IPS DF 4.7 (cell line): Measurements from ENCODE around the gene EEF1AKMT4.

ENCODE experiments used
- DNase-seq: peaks from one replicate; pipeline ENCODE4 v3.0.0-alpha.2; 2013; ENCODE audit warnings: low spot score; ENCODE audit errors: extremely low read depth

EEF1AKMT4 gene

DNA sequence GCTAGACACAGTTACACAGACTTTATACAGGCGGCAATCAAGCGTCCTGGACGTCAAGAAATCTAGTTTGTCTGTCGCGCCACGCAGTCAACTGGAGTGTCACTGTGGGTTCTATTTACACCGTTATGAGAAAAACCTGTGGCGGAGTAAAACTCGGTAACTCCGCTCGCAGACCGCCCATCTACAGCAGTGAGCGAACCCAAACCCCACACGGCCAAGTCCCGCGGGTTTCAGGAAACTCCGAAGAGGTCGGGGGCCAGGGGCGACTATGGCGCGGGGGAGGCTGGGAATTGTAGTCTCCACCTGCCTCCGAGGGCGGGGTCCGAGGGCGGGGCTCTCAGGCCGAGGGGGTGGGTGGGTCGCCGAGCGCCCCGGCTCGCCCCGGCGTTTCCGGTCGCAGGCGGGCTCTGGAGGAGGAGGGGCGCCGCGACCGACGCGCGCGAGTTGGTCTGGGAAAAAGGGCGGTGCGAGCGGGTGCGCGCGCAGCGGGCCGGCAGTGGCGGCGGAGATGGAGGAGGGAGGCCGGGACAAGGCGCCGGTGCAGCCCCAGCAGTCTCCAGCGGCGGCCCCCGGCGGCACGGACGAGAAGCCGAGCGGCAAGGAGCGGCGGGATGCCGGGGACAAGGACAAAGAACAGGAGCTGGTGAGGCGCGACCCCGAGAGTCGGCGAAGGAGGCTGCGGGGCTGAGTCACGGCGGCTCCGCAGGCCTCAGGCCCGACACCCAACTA, 49.5 kb downstream of the EEF1AKMT4 start, which contains the start of gene PSMD2:
Gene PSMD2, plus strand, starts transcription at position 483 of the 729 bp plus-strand sequence. Its CDS starts 26 bp downstream, at position 509.
- peak; percentile 71 for DNase-seq

DNA sequence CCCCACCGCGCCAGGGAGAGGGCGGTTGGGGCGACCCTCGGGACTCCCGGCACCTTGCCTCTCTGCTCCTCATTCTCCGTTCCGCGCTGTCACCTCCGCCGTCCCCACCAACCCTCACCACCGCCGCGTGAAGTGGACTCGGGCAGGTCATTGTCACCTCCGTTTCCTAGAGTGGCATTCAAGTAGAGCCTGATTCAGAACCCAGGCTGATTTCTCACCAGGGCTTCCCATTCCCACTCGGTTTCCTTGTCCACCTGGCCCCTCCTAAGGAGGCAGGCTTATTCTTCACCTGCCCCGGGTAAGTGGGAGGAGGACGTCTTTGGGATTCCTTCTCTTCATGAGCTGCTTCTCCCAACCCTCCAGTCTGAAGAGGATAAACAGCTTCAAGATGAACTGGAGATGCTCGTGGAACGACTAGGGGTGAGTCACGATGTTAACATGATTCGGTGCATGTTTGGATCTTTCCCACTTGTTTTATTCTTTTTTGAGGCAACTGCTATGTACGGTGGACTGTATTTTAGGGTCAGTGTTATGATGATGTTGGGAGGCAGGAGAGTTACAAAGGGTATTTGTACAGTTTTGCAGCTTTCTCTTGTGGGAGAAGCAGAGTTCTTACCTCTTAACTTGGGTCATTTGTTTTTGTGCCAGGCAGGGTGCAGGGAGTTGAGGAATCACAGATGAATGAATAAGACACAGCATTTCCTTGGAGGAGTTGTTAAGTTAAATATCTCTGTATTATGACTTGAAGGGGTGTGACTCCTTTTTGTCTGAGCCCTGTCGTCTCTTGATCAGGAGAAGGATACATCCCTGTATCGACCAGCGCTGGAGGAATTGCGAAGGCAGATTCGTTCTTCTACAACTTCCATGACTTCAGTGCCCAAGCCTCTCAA, 50.3 kb downstream of the EEF1AKMT4 start:
- DNase-seq, result no peak

DNA sequence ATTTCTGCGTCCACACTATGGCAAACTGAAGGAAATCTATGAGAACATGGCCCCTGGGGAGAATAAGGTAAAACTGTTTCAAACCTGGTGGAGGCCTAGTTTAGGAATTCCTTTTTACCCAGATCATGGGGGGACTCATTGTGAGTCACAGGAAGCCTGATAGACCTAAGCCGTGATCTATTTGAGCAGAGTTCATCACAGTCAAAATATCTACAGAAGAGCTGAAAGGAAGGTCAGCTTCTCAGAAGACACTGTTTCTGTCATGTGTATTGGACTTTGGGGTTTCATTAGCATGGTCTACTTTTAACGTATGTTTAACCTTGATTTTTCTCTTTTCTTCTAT, 50.9 kb downstream of the EEF1AKMT4 start:
- DNase-seq, result no peak

DNA sequence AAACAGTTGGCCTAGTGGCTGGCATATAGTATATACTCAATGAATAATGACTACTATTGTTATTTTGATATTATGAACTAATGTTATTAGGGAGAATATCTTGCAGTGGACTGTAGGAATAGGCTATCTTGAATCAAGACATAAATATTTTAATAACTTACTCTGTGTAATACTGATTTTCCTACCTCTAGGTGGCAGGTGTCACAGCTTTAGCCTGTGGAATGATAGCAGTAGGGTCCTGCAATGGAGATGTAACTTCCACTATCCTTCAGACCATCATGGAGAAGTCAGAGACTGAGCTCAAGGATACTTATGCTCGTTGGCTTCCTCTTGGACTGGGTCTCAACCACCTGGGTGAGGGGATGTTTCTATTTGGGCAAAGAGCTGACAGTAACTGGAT, 56.1 kb downstream of the EEF1AKMT4 start:
- DNase-seq, result no peak

DNA sequence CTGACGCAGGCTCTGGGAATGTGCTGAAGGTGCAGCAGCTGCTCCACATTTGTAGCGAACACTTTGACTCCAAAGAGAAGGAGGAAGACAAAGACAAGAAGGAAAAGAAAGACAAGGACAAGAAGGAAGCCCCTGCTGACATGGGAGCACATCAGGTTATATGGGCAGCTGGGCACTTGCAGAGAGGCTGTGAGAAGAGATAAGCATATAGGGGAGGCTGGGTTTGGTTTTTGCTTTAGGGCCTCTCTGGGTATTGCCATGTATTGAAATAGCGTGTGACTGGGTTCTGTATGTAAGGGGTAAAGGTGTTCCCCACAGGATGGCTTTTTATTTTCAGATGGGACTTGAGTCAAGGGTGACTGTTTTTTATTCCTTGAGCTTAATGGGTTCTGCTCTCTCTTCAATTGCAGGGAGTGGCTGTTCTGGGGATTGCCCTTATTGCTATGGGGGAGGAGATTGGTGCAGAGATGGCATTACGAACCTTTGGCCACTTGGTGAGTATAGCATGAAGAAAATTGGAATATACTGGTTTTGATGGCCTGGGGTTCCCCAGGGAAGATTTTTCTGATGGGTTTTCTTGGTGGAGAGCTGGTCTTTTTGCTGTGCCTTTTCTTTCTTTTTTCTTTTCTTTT, 57.0 kb downstream of the EEF1AKMT4 start:
- DNase-seq, result no peak

DNA sequence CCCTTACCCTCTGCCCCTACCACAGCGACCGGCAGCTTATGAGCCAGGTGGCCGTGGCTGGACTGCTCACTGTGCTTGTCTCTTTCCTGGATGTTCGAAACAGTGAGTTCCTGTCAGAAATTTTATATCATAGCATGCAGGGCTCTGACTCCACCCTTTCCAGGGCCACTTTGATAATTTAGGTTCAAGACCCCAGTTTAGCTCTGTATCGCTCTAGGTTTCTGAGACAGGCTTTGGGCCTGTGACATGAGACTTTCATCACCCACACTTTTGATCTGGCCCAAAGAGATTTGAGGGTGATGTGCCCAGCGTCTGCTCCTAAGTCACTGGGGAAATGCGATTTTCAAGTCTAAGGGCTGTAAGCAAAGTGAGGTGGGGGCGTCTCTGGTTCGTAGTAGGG, 58.4 kb downstream of the EEF1AKMT4 start:
- no peak for DNase-seq
